ENCODE data around the gene UTP4. TPM values are rescaled to one million over a fixed set of nuclear protein-coding genes. Genes with fewer than 3 reads are reported as not detected.

Gene UTP4
- total RNA-seq, 4 donors from 2014 or later, result 13.3 to 22.0 (median 15.0) TPM

GRCh38 chr16:69187446-69188235 lies 55.2 kb downstream of the UTP4 start:
- peak overlapping the region; percentile 54 for H3K4me3 ChIP-seq (ENCODE audit: low read depth, poor library complexity, severe bottlenecking)
- TF ChIP-seq CTCF (IDR thresholded peaks at IDR 0.05) (no peak), POLR2A (IDR thresholded peaks at IDR 0.05) (no peak)
- DNase-seq (ENCODE audit: low spot score in 2 of 2), result peak; percentile 30 to 92
- 0% methylated on average over 18 to 61 of the region's 76 CpGs for WGBS, 2 donors
- intact Hi-C loops (cut with DNase I; ENCODE audit: low total_unique reads), result no loop called here

GRCh38 chr16:69188236-69188549 lies 55.7 kb downstream of the UTP4 start:
- TF ChIP-seq POLR2A (IDR thresholded peaks at IDR 0.05) (no peak), CTCF (IDR thresholded peaks at IDR 0.05) (no peak)
- 0 to 1% methylated on average over 5 of the region's 5 CpGs for WGBS, 2 donors
- intact Hi-C loops (cut with DNase I; ENCODE audit: low total_unique reads), result no loop called here
- H3K4me3 ChIP-seq (ENCODE audit: low read depth, poor library complexity, severe bottlenecking), result peak overlapping the region; percentile 54
- DNase-seq (ENCODE audit: low spot score in 2 of 2), result no peak

GRCh38 chr16:69188716-69189115 lies 56.3 kb downstream of the UTP4 start:
- 9 to 12% methylated on average over 5 of the region's 5 CpGs for WGBS, 2 donors
- DNase-seq (ENCODE audit: low spot score in 2 of 2), result no peak
- TF ChIP-seq CTCF (IDR thresholded peaks at IDR 0.05) (no peak), POLR2A (IDR thresholded peaks at IDR 0.05) (no peak)
- H3K4me3 ChIP-seq (ENCODE audit: low read depth, poor library complexity, severe bottlenecking), result no peak overlapping the region
- intact Hi-C loops (cut with DNase I; ENCODE audit: low total_unique reads), result no loop called here

GRCh38 chr16:69190046-69190588 lies 57.7 kb downstream of the UTP4 start:
- no peak for TF ChIP-seq POLR2A (IDR thresholded peaks at IDR 0.05)
- TF ChIP-seq CTCF (IDR thresholded peaks at IDR 0.05), result no peak
- no peak for DNase-seq (ENCODE audit: low spot score in 2 of 2)
- intact Hi-C loops (cut with DNase I; ENCODE audit: low total_unique reads), result no loop called here
- WGBS, 2 donors, result 76 to 85% methylated on average over 2 of the region's 2 CpGs
- no peak overlapping the region for H3K4me3 ChIP-seq (ENCODE audit: low read depth, poor library complexity, severe bottlenecking)

GRCh38 chr16:69190598-69190997 lies 58.1 kb downstream of the UTP4 start:
- intact Hi-C loops (cut with DNase I; ENCODE audit: low total_unique reads), result no loop called here
- no peak overlapping the region for H3K4me3 ChIP-seq (ENCODE audit: low read depth, poor library complexity, severe bottlenecking)
- no peak for DNase-seq (ENCODE audit: low spot score in 2 of 2)
- 67 to 72% methylated on average over 3 of the region's 3 CpGs for WGBS, 2 donors
- no peak for TF ChIP-seq CTCF (IDR thresholded peaks at IDR 0.05)
- no peak for TF ChIP-seq POLR2A (IDR thresholded peaks at IDR 0.05)

Data from lower leg skin (tissue), 4 donors.